NCI-H2227 (cell line): ENCODE data around the gene MIGA2.

Experiments
- DNase-seq: peaks from one replicate; lab custom pipeline; 2025; ENCODE audit not compliant: unreplicated experiment; lab: John Stamatoyannopoulos, UW

The MIGA2 gene

GRCh38 chr9:129071526-129072126 lies 35.2 kb downstream of the MIGA2 start:
- no peak for DNase-seq

- no peak for DNase-seq
Observed at GRCh38 chr9:129072171-129072570, 35.7 kb downstream of the MIGA2 start.

- no peak for DNase-seq
Observed at GRCh38 chr9:129073404-129073803, 37.0 kb downstream of the MIGA2 start.

GRCh38 chr9:129074106-129074505 lies 37.7 kb downstream of the MIGA2 start:
- DNase-seq: no peak

GRCh38 chr9:129075996-129076639 lies 39.7 kb downstream of the MIGA2 start:
- no peak for DNase-seq

GRCh38 chr9:129076640-129077037 lies 40.2 kb downstream of the MIGA2 start:
- DNase-seq: no peak

GRCh38 chr9:129077236-129077635 lies 40.8 kb downstream of the MIGA2 start:
- DNase-seq: no peak

GRCh38 chr9:129078691-129079503 lies 42.5 kb downstream of the MIGA2 start:
- DNase-seq: no peak

GRCh38 chr9:129079829-129080228 lies 43.4 kb downstream of the MIGA2 start:
- DNase-seq: no peak

GRCh38 chr9:129080298-129080600 lies 43.8 kb downstream of the MIGA2 start:
- DNase-seq: no peak

- DNase-seq: peak; percentile 98
Observed at GRCh38 chr9:129080601-129081387, 44.4 kb downstream of the MIGA2 start, which contains the start of gene DOLPP1. Gene DOLPP1 (plus strand): TSS chr9:129081111. CDS start chr9:129081132, 21 bp downstream.

- peak; percentile 31 for DNase-seq
Observed at GRCh38 chr9:129081388-129081904, 45.0 kb downstream of the MIGA2 start.

- no peak for DNase-seq
Observed at GRCh38 chr9:129084087-129084486, 47.7 kb downstream of the MIGA2 start.

GRCh38 chr9:129089246-129089645 lies 52.8 kb downstream of the MIGA2 start:
- DNase-seq: no peak

- DNase-seq: no peak
Observed at GRCh38 chr9:129093602-129094386, 57.4 kb downstream of the MIGA2 start.

- no peak for DNase-seq
Observed at GRCh38 chr9:129094387-129095169, 58.2 kb downstream of the MIGA2 start.

GRCh38 chr9:129095170-129095667 lies 58.8 kb downstream of the MIGA2 start:
- DNase-seq: no peak

GRCh38 chr9:129095908-129096307 lies 59.5 kb downstream of the MIGA2 start:
- no peak for DNase-seq

- no peak for DNase-seq
Observed at GRCh38 chr9:129097671-129098306, 61.4 kb downstream of the MIGA2 start.
